Endodermal cell (in vitro differentiated cells): ENCODE results near the gene SNX6. TPM values are rescaled to one million over a fixed set of nuclear protein-coding genes. Genes with fewer than 3 reads are reported as not detected.
"Not testable (repeated sequence)": the region's sequence is repeated elsewhere in the genome, so short reads cannot be mapped to it uniquely, and the experiment has no call there.

Experiments
- DNase-seq: peaks from one replicate; pipeline ENCODE4 v3.0.0-alpha.2; 2017
- H3K27ac ChIP-seq: 2 replicates; pipeline ENCODE4 v1.5.1; 2013; ENCODE audit warnings: mild to moderate bottlenecking, low read depth, low read length, moderate library complexity
- H3K27me3 ChIP-seq: 2 replicates; pipeline ENCODE4 v1.6.1; 2013; ENCODE audit warnings: mild to moderate bottlenecking, low read length, moderate library complexity; ENCODE audit not compliant: insufficient read depth, control insufficient read depth, poor library complexity, severe bottlenecking
- H3K36me3 ChIP-seq: 2 replicates; pipeline ENCODE4 v1.7.0; 2013; ENCODE audit warnings: mild to moderate bottlenecking, low read length, moderate library complexity; ENCODE audit not compliant: control insufficient read depth, insufficient read depth
- H3K4me1 ChIP-seq: one replicate; pipeline ENCODE4 v1.7.0; 2013; ENCODE audit warnings: low read length; ENCODE audit not compliant: control insufficient read depth, insufficient read depth
- H3K4me3 ChIP-seq: 2 replicates; pipeline ENCODE4 v1.5.1; 2013; ENCODE audit warnings: mild to moderate bottlenecking, low read length, moderate library complexity
- H3K9ac ChIP-seq: 2 replicates; pipeline ENCODE4 v1.6.1; 2013; ENCODE audit warnings: mild to moderate bottlenecking, low read length, moderate library complexity; ENCODE audit not compliant: poor library complexity, severe bottlenecking; ENCODE audit errors: extremely low read depth
- H3K9me3 ChIP-seq: 2 replicates; pipeline ENCODE4 v1.6.1; 2013; ENCODE audit warnings: mild to moderate bottlenecking, low read length, moderate library complexity; ENCODE audit not compliant: control insufficient read depth
- H3K27ac Mint-ChIP-seq: 2 replicates; pipeline ENCODE4 v1.8.0; 2020; ENCODE audit warnings: mixed read lengths
- H3K27me3 Mint-ChIP-seq: 2 replicates; pipeline ENCODE4 v1.8.0; 2021; ENCODE audit warnings: mild to moderate bottlenecking, mixed read lengths; ENCODE audit not compliant: insufficient read depth
- H3K36me3 Mint-ChIP-seq: 2 replicates; pipeline ENCODE4 v1.8.0; 2020; ENCODE audit warnings: low read depth, mixed read lengths
- H3K4me1 Mint-ChIP-seq: 2 replicates; pipeline ENCODE4 v1.8.0; 2020; ENCODE audit warnings: mixed read lengths
- H3K4me3 Mint-ChIP-seq: 2 replicates; pipeline ENCODE4 v1.8.0; 2020; ENCODE audit warnings: mild to moderate bottlenecking, moderate library complexity, mixed read lengths
- H3K9me3 Mint-ChIP-seq: 2 replicates; pipeline ENCODE4 v1.8.0; 2020; ENCODE audit warnings: mild to moderate bottlenecking, mixed read lengths
- CTCF ChIP-seq: fragments of 200-600 bp; sonication (generic); conservative IDR thresholded peaks from 2 replicates; pipeline ENCODE4 v1.5.0; 2021; ENCODE audit warnings: antibody characterized with exemption, mild to moderate bottlenecking
- WGBS, 2 experiments: methylation state at CpG; one replicate each; pipeline versions ENCODE4 v1.1.5 to v1.1.7; 2013; ENCODE audit warnings: missing lambda C conversion rate in 2 of 2, mixed read lengths in 1 of 2; ENCODE audit not compliant: insufficient coverage in 1 of 2, insufficient read length in 1 of 2; 5-methylcytosine and 5-hydroxymethylcytosine counted together
- total RNA-seq, 2 donors: library from RNA; stranded (reverse); fragmentation: NEBNext Ultra II Directional in 1 of 2; extraction: Animal tissue kit (Norgen Biotek cat#: 25700) in 1 of 2; gene quantifications; 2 replicates in 1 of 2; 3 replicates in 1 of 2; pipeline ENCODE4 v1.2.1, GENCODE V29; 2021

SNX6 gene
- total RNA-seq, 2 donors from 2014 or later: 69.6 to 73.2 TPM

GRCh38 chr14:34554540-34555250 lies 75.3 kb downstream of the SNX6 start:
- Mint-ChIP-seq H3K27me3 (peaks cover 31% of the 10 kb centered on the region), H3K4me1 (peaks cover 10% of the 10 kb centered on the region)

GRCh38 chr14:34549276-34549966 lies 80.5 kb downstream of the SNX6 start:
- H3K4me3 ChIP-seq, H3K4me3 Mint-ChIP-seq: not testable (repeated sequence)
- H3K27me3 Mint-ChIP-seq: peaks cover 33% of the 10 kb centered on the region

More at GRCh38 chr14:34554540-34555250, 75.3 kb downstream of the SNX6 start:
- peak overlapping the region; percentile 49 for H3K27ac ChIP-seq
- Mint-ChIP-seq H3K27ac (no peak overlapping the region), H3K4me3 (no peak overlapping the region), H3K9me3 (no peaks in the 10 kb centered on the region), H3K36me3 (no peaks in the 10 kb centered on the region)
- WGBS, 2 experiments: 82 to 90% methylated on average over 7 to 9 of the region's 9 CpGs
- H3K9ac ChIP-seq: no peak overlapping the region
- H3K9me3 ChIP-seq: no peaks in the 10 kb centered on the region
- H3K4me1 ChIP-seq: peaks cover 8% of the 10 kb centered on the region
- peak overlapping the region; percentile 61 for H3K4me3 ChIP-seq
- no peak for TF ChIP-seq CTCF
- no peaks in the 10 kb centered on the region for H3K36me3 ChIP-seq
- no peak for DNase-seq
- peaks cover 6% of the 10 kb centered on the region for H3K27me3 ChIP-seq

GRCh38 chr14:34548472-34548981 lies 81.4 kb downstream of the SNX6 start:
- no peaks in the 10 kb centered on the region for H3K4me1 ChIP-seq

More at GRCh38 chr14:34549276-34549966, 80.5 kb downstream of the SNX6 start:
- WGBS, 2 experiments: 78 to 89% methylated on average over 12 to 19 of the region's 19 CpGs
- not testable (repeated sequence) for H3K9ac ChIP-seq, H3K9me3 Mint-ChIP-seq, H3K27ac ChIP-seq, H3K4me1 ChIP-seq, H3K4me1 Mint-ChIP-seq, H3K9me3 ChIP-seq, H3K36me3 Mint-ChIP-seq, DNase-seq, H3K27me3 ChIP-seq, H3K36me3 ChIP-seq, H3K27ac Mint-ChIP-seq

GRCh38 chr14:34547136-34547520 lies 82.8 kb downstream of the SNX6 start:
- H3K4me1 Mint-ChIP-seq, H3K9me3 ChIP-seq, H3K4me1 ChIP-seq, H3K36me3 ChIP-seq, DNase-seq, H3K27ac Mint-ChIP-seq, H3K27ac ChIP-seq, H3K27me3 ChIP-seq, H3K4me3 ChIP-seq, H3K9ac ChIP-seq, H3K4me3 Mint-ChIP-seq, H3K9me3 Mint-ChIP-seq, H3K36me3 Mint-ChIP-seq: not testable (repeated sequence)
- WGBS, 2 experiments: no CpG with 5 or more reads among the region's 16 CpGs
- H3K27me3 Mint-ChIP-seq: peaks cover 21% of the 10 kb centered on the region

More at GRCh38 chr14:34548472-34548981, 81.4 kb downstream of the SNX6 start:
- no peak overlapping the region for H3K4me3 ChIP-seq
- 83 to 93% methylated on average over 6 to 14 of the region's 14 CpGs for WGBS, 2 experiments
- H3K4me3 Mint-ChIP-seq: no peak overlapping the region
- H3K9me3 Mint-ChIP-seq: no peaks in the 10 kb centered on the region
- H3K36me3 ChIP-seq: no peaks in the 10 kb centered on the region
- no peaks in the 10 kb centered on the region for H3K36me3 Mint-ChIP-seq
- no peak for DNase-seq
- no peaks in the 10 kb centered on the region for H3K9me3 ChIP-seq
- no peak overlapping the region for H3K27ac Mint-ChIP-seq
- H3K4me1 Mint-ChIP-seq: no peaks in the 10 kb centered on the region
- no peak overlapping the region for H3K9ac ChIP-seq
- peaks cover 29% of the 10 kb centered on the region for H3K27me3 Mint-ChIP-seq
- H3K27ac ChIP-seq: no peak overlapping the region
- TF ChIP-seq CTCF: no peak
- peaks cover 6% of the 10 kb centered on the region for H3K27me3 ChIP-seq

GRCh38 chr14:34546272-34547135 lies 83.4 kb downstream of the SNX6 start:
- H3K4me3 ChIP-seq, H3K36me3 Mint-ChIP-seq, H3K27ac ChIP-seq, H3K4me1 ChIP-seq, DNase-seq, H3K9ac ChIP-seq, H3K4me3 Mint-ChIP-seq, H3K27ac Mint-ChIP-seq, H3K9me3 Mint-ChIP-seq, H3K36me3 ChIP-seq, H3K4me1 Mint-ChIP-seq, H3K9me3 ChIP-seq, H3K27me3 ChIP-seq: not testable (repeated sequence)
- peaks cover 16% of the 10 kb centered on the region for H3K27me3 Mint-ChIP-seq
- WGBS, 2 experiments: no CpG with 5 or more reads among the region's 68 CpGs
